GM13977 (cell line): ENCODE results near the gene ARHGAP44.

Source experiments
- DNase-seq: peaks from one replicate; pipeline ENCODE4 v3.0.0; 2012; ENCODE audit warnings: low spot score
- CTCF ChIP-seq: IDR thresholded peaks from 2 replicates; pipeline ENCODE4 v1.5.1; 2012; ENCODE audit warnings: mild to moderate bottlenecking, control low read depth; ENCODE audit not compliant: insufficient read depth; ENCODE audit errors: extremely low read depth, missing control alignments
- in situ Hi-C: fragments of 300-500 bp; cut with MboI; formaldehyde crosslinking; loops from one replicate; pipeline ENCODE4 v1.12.0; 2022; ENCODE audit warnings: low sequenced_read_pairs, low pct_unique_long_range_greater_than_20kb, mixed read lengths, inconsistent platforms; ENCODE audit not compliant: unreplicated experiment

The ARHGAP44 gene

GRCh38 chr17:12831839-12832238 lies 42.5 kb downstream of the ARHGAP44 start:
- in situ Hi-C loops: no loop called here
- DNase-seq: no peak
- TF ChIP-seq CTCF: no peak

DNA sequence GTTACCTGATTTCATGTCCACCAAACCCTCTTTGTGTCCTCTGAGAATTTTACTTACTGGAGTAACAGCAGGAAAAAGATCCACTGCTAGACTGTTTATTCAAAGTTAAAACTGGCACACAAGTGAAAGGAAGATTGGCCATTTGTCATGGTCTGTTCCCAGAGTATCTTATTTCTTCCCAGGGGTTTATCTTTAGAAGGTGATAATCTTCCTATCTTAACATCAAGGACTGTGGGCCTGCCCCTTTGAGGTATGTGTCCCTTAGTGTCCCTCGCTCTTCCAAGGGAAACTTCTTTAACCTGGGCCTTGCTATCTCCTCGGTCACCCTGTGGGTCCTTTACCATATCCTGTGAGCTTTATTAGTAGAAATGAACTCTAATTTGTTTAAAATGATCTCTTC lies 49.7 kb downstream of the ARHGAP44 start:
- DNase-seq: no peak
- TF ChIP-seq CTCF: no peak
- in situ Hi-C loops: no loop called here

DNA sequence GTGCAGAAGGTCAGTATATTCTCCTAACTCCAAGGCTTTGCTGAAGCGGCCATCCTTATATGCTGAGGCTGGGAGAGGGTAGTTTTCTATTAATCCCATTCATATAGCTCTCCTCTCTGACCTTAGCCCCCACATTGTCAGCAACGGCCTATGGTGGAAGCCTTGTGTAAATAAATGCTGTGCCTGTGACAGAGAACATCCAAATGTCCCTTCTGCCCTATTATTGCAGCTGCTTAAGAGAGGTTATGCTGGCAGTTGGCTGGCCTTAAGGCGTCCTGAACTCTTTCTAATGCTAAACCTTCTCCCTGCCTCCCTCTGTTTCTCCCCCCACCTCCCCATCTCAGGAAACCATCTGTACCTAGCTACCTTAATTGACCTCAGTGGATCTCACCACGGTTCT lies 53.6 kb downstream of the ARHGAP44 start:
- in situ Hi-C loops: no loop called here
- DNase-seq: no peak
- TF ChIP-seq CTCF: no peak

GRCh38 chr17:12850996-12851395 lies 61.7 kb downstream of the ARHGAP44 start:
- no peak for TF ChIP-seq CTCF
- in situ Hi-C loops: no loop called here
- DNase-seq: no peak

- DNase-seq: no peak
- no peak for TF ChIP-seq CTCF
- in situ Hi-C loops: no loop called here
These were observed 62.7 kb downstream of the ARHGAP44 start for GRCh38 chr17:12851901-12852435.

GRCh38 chr17:12853921-12854320 lies 64.6 kb downstream of the ARHGAP44 start:
- TF ChIP-seq CTCF: no peak
- DNase-seq: no peak
- in situ Hi-C loops: no loop called here

- no peak for TF ChIP-seq CTCF
- DNase-seq: no peak
- in situ Hi-C loops: no loop called here
These were observed 67.1 kb downstream of the ARHGAP44 start for GRCh38 chr17:12856416-12856815.
